Lower leg skin (tissue), 4 donors: ENCODE data around the gene SFTPA1. TPM values are rescaled to one million over a fixed set of nuclear protein-coding genes. Genes with fewer than 3 reads are reported as not detected.
"Not testable (repeated sequence)": the region's sequence is repeated elsewhere in the genome, so short reads cannot be mapped to it uniquely, and the experiment has no call there.

Experiments used
- DNase-seq, 2 donors: peaks; one replicate each; pipeline ENCODE4 v3.0.0-alpha.2; 2019; ENCODE audit warnings: low spot score in 2 of 2
- H3K4me3 ChIP-seq: fragments of 200-600 bp; sonication (generic); 2 replicates; pipeline ENCODE4 v1.5.1; 2017; ENCODE audit warnings: mild to moderate bottlenecking, low read depth; ENCODE audit not compliant: poor library complexity, severe bottlenecking
- POLR2A ChIP-seq, 2 donors: fragments of 450-650 bp; IDR thresholded peaks; one replicate each; pipeline ENCODE4 v1.6.1; 2016 to 2017; ENCODE audit warnings: antibody characterized with exemption in 2 of 2, mild to moderate bottlenecking in 1 of 2, moderate library complexity in 1 of 2
- WGBS, 2 donors: methylation state at CpG; one replicate each; pipeline ENCODE4 v1.1.5; 2018; 5-methylcytosine and 5-hydroxymethylcytosine counted together
- intact Hi-C: fragments of 100-400 bp; cut with DNase I; formaldehyde crosslinking; loops from one replicate; pipeline ENCODE4 v1.15.0; 2023; ENCODE audit warnings: low total_unique reads
- total RNA-seq, 4 donors: library from RNA; depleted of rRNA; stranded (reverse); fragments of >200 nt; gene quantifications; one replicate each; pipeline ENCODE4 v1.1.0, GENCODE V29; 2016
- TF ChIP-seq, protein P1 (sequence below), 3 donors: fragments of 450-650 bp; IDR thresholded peaks; one replicate each; pipeline ENCODE4 v1.5.1; 2016; ENCODE audit warnings: antibody characterized with exemption in 3 of 3, mild to moderate bottlenecking in 3 of 3, moderate library complexity in 2 of 3

The SFTPA1 gene
- total RNA-seq: not detected

DNA sequence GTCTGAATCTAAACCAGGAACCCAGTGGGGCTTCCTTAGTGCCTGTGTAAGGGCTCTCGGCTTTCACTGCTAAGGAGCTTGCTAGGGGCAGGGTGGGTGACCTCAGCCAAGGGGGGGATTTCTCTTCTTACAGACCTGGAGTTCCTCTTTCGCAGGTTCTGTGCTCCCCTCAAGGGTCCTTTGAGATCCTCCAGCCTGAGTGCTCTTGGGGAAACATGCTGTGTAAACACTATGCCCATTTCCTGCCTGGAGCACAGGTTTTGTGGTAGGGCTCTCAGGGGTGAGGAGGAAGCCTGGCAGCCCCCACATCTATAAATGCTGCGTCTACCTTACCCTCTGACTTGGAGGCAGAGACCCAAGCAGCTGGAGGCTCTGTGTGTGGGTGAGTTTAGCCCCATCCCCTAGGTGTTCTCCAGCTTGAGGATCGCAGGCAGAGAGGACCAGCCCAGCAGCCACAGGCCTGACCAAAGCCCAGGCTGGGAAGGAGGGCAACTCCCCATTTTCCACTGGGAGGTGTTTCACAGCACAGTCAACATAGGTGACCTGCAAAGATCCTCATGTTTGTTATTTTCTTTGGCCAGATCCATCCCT is at the start of gene SFTPA1:
Gene SFTPA1 (plus strand): TSS at position 339 of the 591 bp plus-strand sequence. CDS start 887 bp downstream, outside the sequence.
- 84 to 96% methylated on average over 4 of the region's 4 CpGs for WGBS, 2 donors
- intact Hi-C loops: no loop called here
- H3K4me3 ChIP-seq: no peak within 1 kb of the TSS
- no peak for TF ChIP-seq POLR2A (IDR thresholded peaks at IDR 0.05)
- TF ChIP-seq, protein P1, sequence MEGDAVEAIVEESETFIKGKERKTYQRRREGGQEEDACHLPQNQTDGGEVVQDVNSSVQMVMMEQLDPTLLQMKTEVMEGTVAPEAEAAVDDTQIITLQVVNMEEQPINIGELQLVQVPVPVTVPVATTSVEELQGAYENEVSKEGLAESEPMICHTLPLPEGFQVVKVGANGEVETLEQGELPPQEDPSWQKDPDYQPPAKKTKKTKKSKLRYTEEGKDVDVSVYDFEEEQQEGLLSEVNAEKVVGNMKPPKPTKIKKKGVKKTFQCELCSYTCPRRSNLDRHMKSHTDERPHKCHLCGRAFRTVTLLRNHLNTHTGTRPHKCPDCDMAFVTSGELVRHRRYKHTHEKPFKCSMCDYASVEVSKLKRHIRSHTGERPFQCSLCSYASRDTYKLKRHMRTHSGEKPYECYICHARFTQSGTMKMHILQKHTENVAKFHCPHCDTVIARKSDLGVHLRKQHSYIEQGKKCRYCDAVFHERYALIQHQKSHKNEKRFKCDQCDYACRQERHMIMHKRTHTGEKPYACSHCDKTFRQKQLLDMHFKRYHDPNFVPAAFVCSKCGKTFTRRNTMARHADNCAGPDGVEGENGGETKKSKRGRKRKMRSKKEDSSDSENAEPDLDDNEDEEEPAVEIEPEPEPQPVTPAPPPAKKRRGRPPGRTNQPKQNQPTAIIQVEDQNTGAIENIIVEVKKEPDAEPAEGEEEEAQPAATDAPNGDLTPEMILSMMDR (IDR thresholded peaks at IDR 0.05): no peak
- no peak for DNase-seq

DNA sequence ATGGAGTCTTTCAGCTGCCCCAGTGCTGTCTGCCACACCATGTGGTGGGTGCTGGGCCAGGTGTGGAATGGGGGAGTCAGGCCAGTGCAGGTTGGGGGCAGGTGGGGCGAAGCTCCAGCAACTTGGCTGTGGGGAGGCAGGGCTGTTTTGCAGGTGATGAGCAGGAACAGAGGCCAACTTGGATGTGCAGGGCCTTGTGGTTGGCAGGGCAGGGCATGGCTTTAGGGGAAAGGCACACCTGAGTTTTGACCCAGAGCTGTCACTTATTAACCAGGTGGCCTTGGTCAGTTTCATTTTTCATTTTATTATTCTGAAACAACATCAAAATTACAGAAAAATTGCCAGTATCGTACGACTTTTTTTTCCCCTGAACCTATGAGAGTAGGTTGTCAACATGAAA is 49.5 kb upstream of the SFTPA1 start:
- DNase-seq: no peak
- intact Hi-C loops: loop anchor here (10.0 kb wide), 1 partner anchor 364 kb away; no protein-coding TSS in a partner anchor
- H3K4me3 ChIP-seq: no peak overlapping the region
- TF ChIP-seq POLR2A (IDR thresholded peaks at IDR 0.05): no peak
- TF ChIP-seq, protein P1 (IDR thresholded peaks at IDR 0.05): no peak
- WGBS, 2 donors: 88 to 89% methylated on average over 3 of the region's 3 CpGs

DNA sequence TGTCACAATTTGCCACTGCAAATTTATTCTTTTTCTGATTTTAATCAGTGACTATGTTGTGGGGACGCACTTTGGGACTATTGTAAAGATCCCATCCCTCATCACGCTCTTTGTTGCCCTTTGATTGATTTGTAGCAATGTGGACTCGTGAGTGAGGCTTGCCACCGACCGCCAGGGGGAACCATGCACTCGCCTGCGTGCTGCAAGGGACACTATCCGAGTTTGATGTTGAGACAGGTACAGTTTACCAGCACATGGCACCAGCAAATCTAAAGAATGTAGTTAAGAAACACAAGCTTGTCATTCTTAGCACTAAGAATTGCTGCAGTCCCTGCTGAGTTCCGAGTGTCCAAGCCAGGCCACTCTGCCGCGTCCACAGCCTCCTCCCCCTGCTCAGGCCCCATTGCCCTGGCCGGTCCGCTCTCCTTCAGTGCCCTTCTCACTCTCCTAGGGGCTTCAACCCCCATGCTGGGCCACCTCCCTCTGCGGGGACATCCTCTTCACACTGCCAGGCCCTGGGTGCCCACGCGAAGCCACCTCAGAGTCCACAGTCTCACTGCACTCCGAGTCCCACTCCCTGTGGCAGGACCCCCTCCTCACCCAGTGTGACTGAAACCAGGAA is 48.5 kb upstream of the SFTPA1 start:
- intact Hi-C loops: loop anchor here (10.0 kb wide), 1 partner anchor 363 kb away; no protein-coding TSS in a partner anchor
- 22 to 25% methylated on average over 17 of the region's 17 CpGs for WGBS, 2 donors
- peak in 1 of 2 donors; percentile 33 for DNase-seq
- H3K4me3 ChIP-seq: no peak overlapping the region
- TF ChIP-seq, protein P1 (IDR thresholded peaks at IDR 0.05): no peak
- no peak for TF ChIP-seq POLR2A (IDR thresholded peaks at IDR 0.05)

DNA sequence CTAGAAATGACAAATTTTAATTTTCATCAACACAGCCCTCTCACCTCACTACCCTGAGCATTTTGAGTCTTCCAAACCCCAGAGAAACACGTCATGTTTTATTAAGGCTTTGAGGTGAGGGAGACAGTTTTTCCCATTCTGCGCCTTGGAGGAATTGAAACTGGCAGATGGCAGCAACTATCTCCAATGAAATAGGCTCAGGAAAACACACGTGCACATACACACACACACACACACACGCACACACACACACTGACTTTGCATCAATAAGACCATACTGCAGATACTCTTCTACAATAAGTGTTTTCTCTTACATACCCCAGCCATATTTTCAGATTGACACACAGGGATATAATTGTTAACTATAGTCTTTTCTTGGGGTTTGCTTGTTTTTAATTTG is 47.3 kb upstream of the SFTPA1 start:
- no peak overlapping the region for H3K4me3 ChIP-seq
- WGBS, 2 donors: 57 to 71% methylated on average over 4 of the region's 4 CpGs
- no peak for DNase-seq
- intact Hi-C loops: loop anchor here (10.0 kb wide), 1 partner anchor 361 kb away; no protein-coding TSS in a partner anchor
- TF ChIP-seq, protein P1 (IDR thresholded peaks at IDR 0.05): no peak
- TF ChIP-seq POLR2A (IDR thresholded peaks at IDR 0.05): no peak

DNA sequence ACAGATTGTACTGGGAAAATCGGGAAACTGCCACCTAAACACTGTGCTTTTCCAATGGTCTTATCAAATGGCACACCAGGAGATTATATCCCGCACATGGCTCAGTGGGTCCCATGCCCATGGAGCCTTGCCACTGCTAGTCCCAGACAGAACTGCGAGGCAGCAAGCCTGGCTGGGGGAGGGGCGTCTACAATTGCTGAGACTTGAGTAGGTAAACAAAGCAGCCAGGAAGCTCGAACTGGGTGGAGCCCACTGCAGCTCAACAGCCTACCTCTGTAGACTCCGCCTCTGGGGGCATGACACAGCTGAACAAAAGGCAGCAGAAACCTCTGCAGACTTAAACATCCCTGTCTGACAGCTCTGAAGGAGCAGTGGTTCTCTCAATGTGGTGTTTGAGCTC is 40.1 kb upstream of the SFTPA1 start:
- WGBS, 2 donors: 78 to 87% methylated on average over 6 of the region's 6 CpGs
- intact Hi-C loops, H3K4me3 ChIP-seq, DNase-seq: not testable (repeated sequence)

DNA sequence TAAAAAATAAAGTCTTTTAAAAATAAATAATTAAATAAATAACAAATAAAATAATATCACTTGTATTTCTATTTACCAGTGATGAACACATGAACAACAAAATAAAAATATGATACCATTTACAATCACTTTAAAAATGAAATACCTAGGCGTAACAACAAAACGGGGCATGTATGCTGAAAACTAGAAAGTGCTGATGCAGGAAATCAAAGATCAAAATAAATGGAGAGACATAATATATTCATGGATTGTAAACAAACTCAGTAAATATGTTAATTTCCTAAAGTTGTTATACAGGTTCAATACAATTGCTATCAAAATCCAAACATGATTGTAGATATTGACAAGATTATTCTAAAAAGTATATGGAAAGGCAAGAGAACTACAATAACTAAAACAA is 31.4 kb upstream of the SFTPA1 start:
- intact Hi-C loops: no loop called here
- WGBS, 2 donors: 93 to 96% methylated on average over 2 of the region's 2 CpGs

More for the DNA sequence above, 31.4 kb upstream of the SFTPA1 start:
- TF ChIP-seq, protein P1 (IDR thresholded peaks at IDR 0.05): no peak
- TF ChIP-seq POLR2A (IDR thresholded peaks at IDR 0.05): no peak
- H3K4me3 ChIP-seq: no peak overlapping the region
- DNase-seq: no peak
